HEK293 (cell line): Measurements from ENCODE around the gene SMAD2.
"Not testable (repeated sequence)": the region's sequence is repeated elsewhere in the genome, so short reads cannot be mapped to it uniquely, and the experiment has no call there.

Experiments used
- CTCF ChIA-PET: fragments of 350-600 bp; formaldehyde crosslinking; extraction: SDS; loops from one replicate; lab custom pipeline; 2021; ENCODE audit warnings: antibody characterized with exemption; lab: Yijun Ruan, JAX
- POLR2A ChIA-PET: fragments of 300-600 bp; formaldehyde crosslinking; extraction: SDS; loops from one replicate; lab custom pipeline; 2020; ENCODE audit warnings: antibody characterized with exemption, inconsistent platforms; lab: Yijun Ruan, JAX
- H3K27ac ChIP-seq: fragments of 200-500 bp; sonication (Bioruptor generic); 2 replicates; pipeline ENCODE4 v1.5.1; 2014; ENCODE audit warnings: low read depth, low read length, control low read depth, inconsistent platforms; ENCODE audit errors: extremely low read depth
- H3K36me3 ChIP-seq, 2 experiments: fragments of 200-500 bp in 1 of 2; sonication (Bioruptor generic) in 1 of 2; 1 replicate in 1 of 2; 2 replicates in 1 of 2; pipeline ENCODE4 v1.5.1; 2014 to 2017; ENCODE audit warnings: inconsistent platforms in 2 of 2, low read length in 2 of 2; ENCODE audit not compliant: control insufficient read depth in 2 of 2, insufficient read depth in 1 of 2
- H3K4me1 ChIP-seq: fragments of 200-500 bp; sonication (Bioruptor generic); 2 replicates; pipeline ENCODE4 v1.5.1; 2014; ENCODE audit warnings: mild to moderate bottlenecking, low read length, inconsistent platforms; ENCODE audit not compliant: control insufficient read depth, insufficient read depth
- H3K4me3 ChIP-seq: 2 replicates; pipeline ENCODE4 v1.5.1; 2011; ENCODE audit warnings: low read depth, mild to moderate bottlenecking, control low read depth, low read length, moderate library complexity
- H3K9me3 ChIP-seq: fragments of 200-500 bp; sonication (Bioruptor generic); 2 replicates; pipeline ENCODE4 v1.5.1; 2014; ENCODE audit warnings: low read depth, low read length, inconsistent platforms; ENCODE audit not compliant: control insufficient read depth, insufficient read depth
- GLIS1 ChIP-seq: fragments of 450-650 bp; formaldehyde crosslinking; IDR thresholded peaks from 2 replicates; pipeline ENCODE4 v1.5.1; 2016; ENCODE audit warnings: missing biosample characterization, missing genetic modification characterization
- HOXD13 ChIP-seq: sonication (generic); formaldehyde crosslinking; IDR thresholded peaks from 2 replicates; pipeline ENCODE4 v1.8.0; 2022; ENCODE audit warnings: missing genetic modification reagents, borderline replicate concordance
- SETDB1 ChIP-seq: IDR thresholded peaks from one replicate; pipeline ENCODE4 v1.6.1; 2017; ENCODE audit warnings: mild to moderate bottlenecking, low read length, moderate library complexity, mixed read lengths; ENCODE audit not compliant: insufficient read length
- ZFP37 ChIP-seq: fragments of 450-650 bp; formaldehyde crosslinking; IDR thresholded peaks from 2 replicates; pipeline ENCODE4 v1.5.1; 2016; ENCODE audit warnings: missing biosample characterization, missing genetic modification characterization
- ZNF155 ChIP-seq: fragments of 450-650 bp; formaldehyde crosslinking; IDR thresholded peaks from 2 replicates; pipeline ENCODE4 v1.5.1; 2016; ENCODE audit warnings: missing biosample characterization, missing genetic modification characterization
- ZNF202 ChIP-seq: fragments of 450-650 bp; formaldehyde crosslinking; IDR thresholded peaks from 2 replicates; pipeline ENCODE4 v1.5.1; 2016; ENCODE audit warnings: missing biosample characterization, missing genetic modification characterization, borderline replicate concordance
- ZNF350 ChIP-seq: fragments of 450-650 bp; formaldehyde crosslinking; IDR thresholded peaks from 2 replicates; pipeline ENCODE4 v1.5.0; 2017; ENCODE audit warnings: missing biosample characterization, mild to moderate bottlenecking, missing genetic modification characterization
- ZNF501 ChIP-seq: fragments of 450-650 bp; formaldehyde crosslinking; IDR thresholded peaks from 2 replicates; pipeline ENCODE4 v1.5.1; 2016; ENCODE audit warnings: missing biosample characterization, missing genetic modification characterization
- ZNF623 ChIP-seq: fragments of 450-650 bp; formaldehyde crosslinking; IDR thresholded peaks from 2 replicates; pipeline ENCODE4 v1.5.1; 2016; ENCODE audit warnings: missing biosample characterization, missing genetic modification characterization
- ZNF626 ChIP-seq: fragments of 450-650 bp; sonication (Bioruptor Pico); formaldehyde crosslinking; IDR thresholded peaks from 2 replicates; pipeline ENCODE4 v1.5.1; 2018; ENCODE audit warnings: missing biosample characterization, missing genetic modification characterization, inconsistent platforms
- TF ChIP-seq, protein P1 (sequence below): fragments of 450-650 bp; formaldehyde crosslinking; IDR thresholded peaks from 2 replicates; pipeline ENCODE4 v1.5.1; 2016; ENCODE audit warnings: missing biosample characterization, missing genetic modification characterization
- TF ChIP-seq, protein P2 (sequence below): fragments of 450-650 bp; formaldehyde crosslinking; IDR thresholded peaks from 2 replicates; pipeline ENCODE4 v1.5.1; 2016; ENCODE audit warnings: missing biosample characterization, missing genetic modification characterization
- TF ChIP-seq, protein P3 (sequence below): fragments of 450-650 bp; formaldehyde crosslinking; IDR thresholded peaks from 2 replicates; pipeline ENCODE4 v1.5.1; 2016; ENCODE audit warnings: missing biosample characterization, missing genetic modification characterization

SMAD2 gene

DNA sequence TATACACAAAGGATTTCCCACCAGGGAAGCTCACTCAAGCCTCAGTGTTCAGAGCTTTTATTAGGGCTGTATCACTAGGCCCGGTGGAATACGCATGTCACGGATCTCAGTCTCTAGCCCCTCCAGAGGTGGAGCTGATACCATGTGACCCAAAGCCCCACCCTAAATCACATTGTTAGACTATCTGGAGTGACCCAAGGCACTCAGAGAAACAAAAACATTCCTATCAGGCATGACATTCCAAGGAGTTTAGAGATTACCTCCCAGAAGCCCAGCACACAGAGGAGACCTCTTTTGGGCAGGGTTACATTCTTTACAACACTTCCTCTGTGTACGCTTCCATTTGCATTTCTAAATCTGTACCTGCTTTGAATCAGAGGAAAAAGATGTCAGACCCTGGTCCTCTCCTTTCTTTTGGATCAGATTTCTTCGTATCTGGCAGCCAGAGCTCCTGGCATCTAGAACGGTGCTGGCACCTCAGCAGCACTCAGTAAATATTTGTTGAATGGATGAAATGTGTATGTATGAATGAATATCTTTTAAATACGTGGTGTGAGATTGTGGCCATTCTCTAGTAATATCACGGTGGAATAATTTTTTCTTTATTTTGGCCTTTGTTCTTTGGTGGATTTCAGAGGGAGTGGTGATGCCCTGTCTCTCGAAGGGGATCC lies 37.7 kb upstream of the SMAD2 start:
- TF ChIP-seq GLIS1, result peak; percentile 47
- TF ChIP-seq, protein P1, sequence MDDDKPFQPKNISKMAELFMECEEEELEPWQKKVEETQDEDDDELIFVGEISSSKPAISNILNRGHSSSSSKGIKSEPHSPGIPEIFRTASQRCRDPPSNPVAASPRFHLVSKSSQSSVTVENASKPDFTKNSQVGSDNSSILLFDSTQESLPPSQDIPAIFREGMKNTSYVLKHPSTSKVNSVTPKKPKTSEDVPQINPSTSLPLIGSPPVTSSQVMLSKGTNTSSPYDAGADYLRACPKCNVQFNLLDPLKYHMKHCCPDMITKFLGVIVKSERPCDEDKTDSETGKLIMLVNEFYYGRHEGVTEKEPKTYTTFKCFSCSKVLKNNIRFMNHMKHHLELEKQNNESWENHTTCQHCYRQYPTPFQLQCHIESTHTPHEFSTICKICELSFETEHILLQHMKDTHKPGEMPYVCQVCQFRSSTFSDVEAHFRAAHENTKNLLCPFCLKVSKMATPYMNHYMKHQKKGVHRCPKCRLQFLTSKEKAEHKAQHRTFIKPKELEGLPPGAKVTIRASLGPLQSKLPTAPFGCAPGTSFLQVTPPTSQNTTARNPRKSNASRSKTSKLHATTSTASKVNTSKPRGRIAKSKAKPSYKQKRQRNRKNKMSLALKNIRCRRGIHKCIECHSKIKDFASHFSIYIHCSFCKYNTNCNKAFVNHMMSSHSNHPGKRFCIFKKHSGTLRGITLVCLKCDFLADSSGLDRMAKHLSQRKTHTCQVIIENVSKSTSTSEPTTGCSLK (tag by site-specific recombination), result no peak
- CTCF ChIA-PET, result interaction anchor here (0.6 to 1.0 kb wide), 4 partner anchors 29 to 1051 kb away, joined by 3 to 4 read pairs (median 4); partner anchors contain the start of genes KATNAL2 and PIAS2
- POLR2A ChIA-PET, result interaction anchor here (1.3 kb wide), 1 partner anchor 37 kb away, joined by 6 read pairs; the partner anchor contains the start of gene SMAD2
- Histone ChIP-seq H3K27ac (no peak overlapping the region), H3K36me3 (no peaks in the 10 kb centered on the region), H3K9me3 (no peaks in the 10 kb centered on the region), H3K4me1 (no peaks in the 10 kb centered on the region), H3K4me3 (no peak overlapping the region)

DNA sequence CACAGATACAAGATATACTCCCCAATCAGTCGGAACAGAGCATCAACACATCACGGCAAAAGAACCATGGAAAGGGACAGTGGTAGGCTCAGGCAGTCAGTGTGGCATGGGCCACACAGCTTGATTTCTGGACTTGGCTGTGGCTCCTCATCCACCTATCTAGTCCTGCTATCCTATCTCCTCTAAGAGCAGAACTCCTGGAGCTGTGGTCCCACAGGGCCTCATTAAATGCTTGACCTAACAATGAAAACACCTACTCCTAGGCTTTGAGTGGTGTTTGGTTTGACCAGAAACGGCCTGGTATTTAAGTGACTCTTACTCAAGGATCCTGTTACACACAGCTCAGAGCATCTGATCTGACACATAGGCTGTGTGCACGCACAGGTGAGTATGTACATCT lies 33.6 kb upstream of the SMAD2 start:
- no peaks in the 10 kb centered on the region for H3K36me3 ChIP-seq
- no peaks in the 10 kb centered on the region for H3K4me1 ChIP-seq
- no peak for TF ChIP-seq ZNF501 (tag by site-specific recombination)
- TF ChIP-seq GLIS1, result peak; percentile 71
- no peak overlapping the region for H3K4me3 ChIP-seq
- ChIA-PET CTCF (interaction anchor here (0.6 to 1.3 kb wide), 4 partner anchors 14 to 208 kb away, joined by 3 read pairs; no protein-coding TSS in a partner anchor), POLR2A (interaction anchor here (0.6 kb wide), 1 partner anchor 19 kb away, joined by 3 read pairs; no protein-coding TSS in a partner anchor)
- no peak overlapping the region for H3K27ac ChIP-seq
- H3K9me3 ChIP-seq, result no peaks in the 10 kb centered on the region; the same call in 1 of the 2 replicates

DNA sequence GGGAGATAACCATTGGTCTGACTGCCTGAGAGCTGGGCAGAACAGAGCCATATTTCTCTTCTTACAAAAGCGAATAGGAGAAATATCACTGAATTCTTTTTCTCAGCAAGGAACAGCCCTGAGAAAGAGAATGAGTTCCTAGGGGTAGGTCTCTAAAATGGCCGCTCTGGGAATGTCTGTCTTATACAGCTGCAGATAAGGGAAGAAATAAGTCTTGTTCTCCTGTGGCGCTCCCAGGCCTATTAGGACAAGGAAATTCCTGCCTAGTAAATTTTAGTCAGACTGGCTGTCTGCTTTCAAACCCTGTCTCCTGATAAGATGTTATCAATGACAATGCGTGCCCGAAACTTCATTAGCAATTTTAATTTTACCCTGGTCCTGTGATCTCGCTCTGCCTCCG lies 30.5 kb upstream of the SMAD2 start:
- H3K9me3 ChIP-seq, H3K36me3 ChIP-seq, H3K4me1 ChIP-seq, H3K27ac ChIP-seq, CTCF ChIA-PET, H3K4me3 ChIP-seq: not testable (repeated sequence)
- TF ChIP-seq ZNF626 (tag by site-specific recombination) (0 out of 2 replicates have a peak, but pooled peaks have one; percentile 45), SETDB1 (peak; percentile 45)
- TF ChIP-seq, protein P2, sequence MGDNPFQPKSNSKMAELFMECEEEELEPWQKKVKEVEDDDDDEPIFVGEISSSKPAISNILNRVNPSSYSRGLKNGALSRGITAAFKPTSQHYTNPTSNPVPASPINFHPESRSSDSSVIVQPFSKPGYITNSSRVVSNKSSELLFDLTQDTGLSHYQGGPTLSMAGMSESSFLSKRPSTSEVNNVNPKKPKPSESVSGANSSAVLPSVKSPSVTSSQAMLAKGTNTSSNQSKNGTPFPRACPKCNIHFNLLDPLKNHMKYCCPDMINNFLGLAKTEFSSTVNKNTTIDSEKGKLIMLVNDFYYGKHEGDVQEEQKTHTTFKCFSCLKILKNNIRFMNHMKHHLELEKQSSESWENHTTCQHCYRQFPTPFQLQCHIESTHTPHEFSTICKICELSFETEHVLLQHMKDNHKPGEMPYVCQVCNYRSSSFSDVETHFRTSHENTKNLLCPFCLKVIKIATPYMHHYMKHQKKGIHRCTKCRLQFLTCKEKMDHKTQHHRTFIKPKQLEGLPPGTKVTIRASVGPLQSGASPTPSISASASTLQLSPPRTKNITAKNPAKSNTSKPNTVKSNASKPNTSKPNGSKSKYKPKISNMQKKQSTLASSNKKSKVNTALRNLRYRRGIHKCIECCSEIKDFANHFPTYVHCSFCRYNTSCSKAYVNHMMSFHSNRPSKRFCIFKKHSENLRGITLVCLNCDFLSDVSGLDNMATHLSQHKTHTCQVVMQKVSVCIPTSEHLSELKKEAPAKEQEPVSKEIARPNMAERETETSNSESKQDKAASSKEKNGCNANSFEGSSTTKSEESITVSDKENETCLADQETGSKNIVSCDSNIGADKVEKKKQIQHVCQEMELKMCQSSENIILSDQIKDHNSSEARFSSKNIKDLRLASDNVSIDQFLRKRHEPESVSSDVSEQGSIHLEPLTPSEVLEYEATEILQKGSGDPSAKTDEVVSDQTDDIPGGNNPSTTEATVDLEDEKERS (tag by site-specific recombination), result peak; percentile 84
- POLR2A ChIA-PET, result interaction anchor here (0.6 kb wide), 1 partner anchor 14 kb away, joined by 3 read pairs; no protein-coding TSS in a partner anchor

DNA sequence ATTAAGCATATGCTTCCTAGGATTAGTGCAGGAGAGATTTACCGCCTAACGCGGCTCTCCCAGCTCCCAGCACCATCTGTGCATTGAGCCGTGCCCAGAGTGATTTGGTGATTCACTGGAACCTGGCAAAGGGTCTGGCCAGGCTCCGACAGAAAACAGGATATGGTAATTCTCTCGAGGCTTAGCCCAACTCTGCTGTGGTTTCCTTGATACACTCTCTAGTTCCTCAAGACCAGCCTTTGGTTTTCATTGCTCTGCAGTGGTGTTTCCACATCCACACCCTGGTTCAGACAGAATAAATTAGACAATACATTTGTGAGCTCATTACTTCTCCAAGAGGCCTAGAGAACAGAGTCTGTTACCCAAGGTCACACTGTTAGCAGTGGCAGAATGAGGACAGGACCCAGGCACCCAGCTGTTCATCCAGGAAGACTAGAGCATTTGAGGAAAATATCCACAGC lies 23.0 kb upstream of the SMAD2 start:
- POLR2A ChIA-PET, result interaction anchor here (0.6 kb wide), 1 partner anchor 1354 kb away, joined by 3 read pairs; no protein-coding TSS in a partner anchor
- CTCF ChIA-PET, result interaction anchor here (0.6 kb wide), 1 partner anchor 60 kb away, joined by 3 read pairs; no protein-coding TSS in a partner anchor
- Histone ChIP-seq H3K4me1 (no peaks in the 10 kb centered on the region), H3K9me3 (no peaks in the 10 kb centered on the region), H3K4me3 (no peak overlapping the region), H3K27ac (no peak overlapping the region), H3K36me3 (no peaks in the 10 kb centered on the region)
- TF ChIP-seq ZNF202 (tag by site-specific recombination) (no peak), ZNF623 (no peak), ZNF350 (tag by site-specific recombination) (no peak), ZNF155 (no peak), HOXD13 (CRISPR knock-in tag) (no peak), ZFP37 (tag by site-specific recombination) (no peak)
- TF ChIP-seq, protein P3, sequence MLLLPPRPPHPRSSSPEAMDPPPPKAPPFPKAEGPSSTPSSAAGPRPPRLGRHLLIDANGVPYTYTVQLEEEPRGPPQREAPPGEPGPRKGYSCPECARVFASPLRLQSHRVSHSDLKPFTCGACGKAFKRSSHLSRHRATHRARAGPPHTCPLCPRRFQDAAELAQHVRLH (tag by site-specific recombination), result no peak
